Adrenal gland (tissue), 12 donors: Measurements from ENCODE around the gene CACNA1D. TPM values are rescaled to one million over a fixed set of nuclear protein-coding genes. Genes with fewer than 3 reads are reported as not detected.

ENCODE experiments used
- DNase-seq, 7 donors: peaks; one replicate each; pipeline ENCODE4 v3.0.0-alpha.2; 2019 to 2020
- H3K27ac ChIP-seq, 5 donors: fragments of 200-600 bp; sonication (generic) in 4 of 5; 1 replicate in 3 of 5; 2 replicates in 2 of 5; pipeline versions ENCODE4 v1.5.1 to v1.8.0; 2016 to 2020; ENCODE audit warnings: mild to moderate bottlenecking in 1 of 5
- H3K27me3 ChIP-seq: fragments of 200-600 bp; 2 replicates; pipeline ENCODE4 v1.8.0; 2021
- H3K36me3 ChIP-seq, 2 donors: fragments of 200-600 bp; replicated peaks in 1 of 2; 1 replicate in 1 of 2; 2 replicates in 1 of 2; pipeline versions ENCODE4 v1.5.1 to v1.8.0; 2018 to 2022
- H3K4me1 ChIP-seq, 2 donors: fragments of 200-600 bp; replicated peaks in 1 of 2; 1 replicate in 1 of 2; 2 replicates in 1 of 2; pipeline versions ENCODE4 v1.5.1 to v1.8.0; 2018 to 2021
- H3K4me3 ChIP-seq, 4 donors: fragments of 200-600 bp; sonication (generic) in 3 of 4; one replicate each; pipeline ENCODE4 v1.5.1; 2016 to 2018
- H3K9me3 ChIP-seq, 3 donors: fragments of 200-600 bp; sonication (generic) in 1 of 3; replicated peaks in 1 of 3; 1 replicate in 2 of 3; 2 replicates in 1 of 3; pipeline versions ENCODE4 v1.5.1 to v1.8.0; 2016 to 2021
- CTCF ChIP-seq, 6 experiments: fragments of 450-650 bp in 4 of 6; fragments of 200-600 bp in 2 of 6; sonication (generic) in 1 of 6; IDR thresholded peaks; 1 replicate in 5 of 6; 2 replicates in 1 of 6; pipeline versions ENCODE4 v1.5.1 to v1.8.0; 2016 to 2021; ENCODE audit warnings: antibody characterized with exemption in 6 of 6, mild to moderate bottlenecking in 2 of 6, moderate library complexity in 1 of 6
- POLR2A ChIP-seq, 2 donors: fragments of 450-650 bp; IDR thresholded peaks; one replicate each; pipeline ENCODE4 v1.6.1; 2017; ENCODE audit warnings: antibody characterized with exemption in 2 of 2, mild to moderate bottlenecking in 2 of 2, moderate library complexity in 1 of 2
- WGBS, 4 donors: extraction: QIAGEN DNeasy Blood & Tissue Kit in 2 of 4; methylation state at CpG; one replicate each; pipeline versions ENCODE4 v1.1.5 to v1.1.7; 2013 to 2017; 5-methylcytosine and 5-hydroxymethylcytosine counted together
- intact Hi-C, 2 donors: fragments of 100-400 bp; cut with DNase I; formaldehyde crosslinking; loops; one replicate each; pipeline versions ENCODE4 v1.14.1 to v1.15.0; 2022 to 2023
- polyA plus RNA-seq, 3 donors: library from polyadenylated mRNA; stranded (reverse); fragments of 200-250 nt in 2 of 3; fragments of 350-450 nt in 1 of 3; fragmentation: Illumina TruSeq in 1 of 3; extraction: RNeasy Lipid Tissue Mini Kit (QIAGEN cat#74804) in 1 of 3; gene quantifications; one replicate each; pipeline ENCODE4 v1.2.3, GENCODE V29; 2013 to 2014
- total RNA-seq, 9 donors: library from RNA; depleted of rRNA in 4 of 9; stranded (reverse); fragments of >200 nt in 4 of 9; fragments of 120-200 nt in 1 of 9; fragmentation: NEBNext Ultra II Directional in 1 of 9; extraction: Animal tissue kit (Norgen Biotek cat#: 25700) in 1 of 9; gene quantifications; one replicate each; pipeline versions ENCODE4 v1.1.0 to v1.2.4, GENCODE V29; 2013 to 2023
- donor health status: healthy with polysubstance abuse.
- donor health status: Bipolar disorder and iron deficiency.
- donor health status: DM: yes; HTN: yes; CAD: no.
- donor health status: DM: no; HTN: no; CAD: no.
- donor health status: DM: no; HTN: no; CAD: no.
- donor health status: DM: yes; HTN: yes; CAD: no.

The CACNA1D gene
- total and polyA plus RNA-seq, 12 donors = 25.8 to 111 (median 63.0) TPM

GRCh38 chr3:53775834-53776251 is 281.4 kb downstream of the CACNA1D start:
- Histone ChIP-seq H3K27me3 (no peaks in the 10 kb centered on the region), H3K27ac (peak overlapping the region in 1 of 5 donors; percentile 4), H3K4me1 (peaks cover 13 to 26% of the 10 kb centered on the region in 2 donors), H3K9me3 (no peaks in the 10 kb centered on the region), H3K36me3 (peaks cover 0 to 24% of the 10 kb centered on the region in 2 donors), H3K4me3 (no peak overlapping the region)
- no peak for DNase-seq
- WGBS, 4 donors = 80 to 86% (median 82%) methylated on average over 3 to 5 of the region's 5 CpGs
- intact Hi-C loops = no loop called here
- TF ChIP-seq CTCF (IDR thresholded peaks at IDR 0.05) (no peak), POLR2A (IDR thresholded peaks at IDR 0.05) (no peak)

- H3K27me3 ChIP-seq = no peaks in the 10 kb centered on the region
- H3K36me3 ChIP-seq = peaks cover 0 to 20% of the 10 kb centered on the region in 2 donors
- peaks cover 13 to 26% of the 10 kb centered on the region in 2 donors for H3K4me1 ChIP-seq
- no peaks in the 10 kb centered on the region for H3K9me3 ChIP-seq
- TF ChIP-seq CTCF (IDR thresholded peaks at IDR 0.05) (no peak), POLR2A (IDR thresholded peaks at IDR 0.05) (no peak)
- peak overlapping the region in 1 of 5 donors; percentile 4 for H3K27ac ChIP-seq
- no peak for DNase-seq
- intact Hi-C loops = no loop called here
- WGBS, 4 donors = 65 to 67% (median 66%) methylated on average over 9 of the region's 9 CpGs
- no peak overlapping the region for H3K4me3 ChIP-seq
Measured at GRCh38 chr3:53776494-53777101, 282.2 kb downstream of the CACNA1D start.

- TF ChIP-seq CTCF (IDR thresholded peaks at IDR 0.05) (no peak), POLR2A (IDR thresholded peaks at IDR 0.05) (no peak)
- Histone ChIP-seq H3K27me3 (no peaks in the 10 kb centered on the region), H3K4me1 (peaks cover 13 to 25% of the 10 kb centered on the region in 2 donors), H3K4me3 (no peak overlapping the region), H3K9me3 (no peaks in the 10 kb centered on the region), H3K36me3 (peaks cover 0 to 22% of the 10 kb centered on the region in 2 donors), H3K27ac (peak overlapping the region in 1 of 5 donors; percentile 17)
- no peak for DNase-seq
- intact Hi-C loops = no loop called here
- WGBS, 4 donors = 85 to 100% (median 91%) methylated on average over 7 to 8 of the region's 8 CpGs
Measured at GRCh38 chr3:53777468-53777867, 283.1 kb downstream of the CACNA1D start.

- 87 to 90% (median 88%) methylated on average over 3 of the region's 3 CpGs for WGBS, 4 donors
- intact Hi-C loops = no loop called here
- TF ChIP-seq POLR2A (IDR thresholded peaks at IDR 0.05) = no peak
- TF ChIP-seq CTCF (IDR thresholded peaks at IDR 0.05) = no peak
Measured at GRCh38 chr3:53778153-53778552, 283.7 kb downstream of the CACNA1D start.

More at GRCh38 chr3:53778153-53778552, 283.7 kb downstream of the CACNA1D start:
- H3K27me3 ChIP-seq = no peaks in the 10 kb centered on the region
- H3K9me3 ChIP-seq = no peaks in the 10 kb centered on the region
- H3K4me3 ChIP-seq = no peak overlapping the region
- H3K27ac ChIP-seq = no peak overlapping the region
- no peak for DNase-seq
- H3K36me3 ChIP-seq = peaks cover 0 to 26% of the 10 kb centered on the region in 2 donors
- H3K4me1 ChIP-seq = peaks cover 10 to 18% of the 10 kb centered on the region in 2 donors
